Upper lobe of right lung (tissue), 1 donor: ENCODE measurements around the gene VEGFC. TPM values are rescaled to one million over a fixed set of nuclear protein-coding genes. Genes with fewer than 3 reads are reported as not detected.

Source experiments
- ATAC-seq: fragments of 200-7000 bp; cut with Tn5 transposase; one replicate; pipeline ENCODE4 v1.9.1; 2020; ENCODE audit warnings: mild to moderate bottlenecking, moderate library complexity
- DNase-seq: peaks from one replicate; pipeline ENCODE4 v3.0.0-alpha.2; 2020
- H3K27ac ChIP-seq: fragments of 200-600 bp; one replicate; pipeline ENCODE4 v1.8.0; 2022
- H3K27me3 ChIP-seq: fragments of 200-600 bp; one replicate; pipeline ENCODE4 v1.8.0; 2022; ENCODE audit warnings: mild to moderate bottlenecking
- H3K36me3 ChIP-seq: fragments of 200-600 bp; one replicate; pipeline ENCODE4 v1.8.0; 2022
- H3K4me1 ChIP-seq: fragments of 200-600 bp; one replicate; pipeline ENCODE4 v1.8.0; 2022
- H3K4me3 ChIP-seq: fragments of 200-600 bp; one replicate; pipeline ENCODE4 v1.8.0; 2022; ENCODE audit warnings: mild to moderate bottlenecking
- H3K9me3 ChIP-seq: fragments of 200-600 bp; one replicate; pipeline ENCODE4 v1.8.0; 2022
- CTCF ChIP-seq: fragments of 200-600 bp; IDR thresholded peaks from one replicate; pipeline ENCODE4 v1.8.0; 2022; ENCODE audit warnings: antibody characterized with exemption
- intact Hi-C: fragments of 100-400 bp; cut with DNase I; formaldehyde crosslinking; loops from one replicate; pipeline ENCODE4 v1.11.0; 2022
- total RNA-seq: library from RNA; stranded (reverse); fragmentation: NEBNext Ultra II Directional; extraction: Animal tissue kit (Norgen Biotek cat#: 25700); gene quantifications from one replicate; pipeline ENCODE4 v1.2.1, GENCODE V29; 2021
- donor health status: DM: no; HTN: yes; CAD: no; lungs with severe emphysema.

VEGFC gene
- total RNA-seq, 1 donor from 2014 or later = 19.0 TPM

GRCh38 chr4:176760471-176760870, 32.3 kb downstream of the VEGFC start:
- H3K4me1 ChIP-seq = no peaks in the 10 kb centered on the region
- no peak for ATAC-seq
- no peaks in the 10 kb centered on the region for H3K36me3 ChIP-seq
- H3K4me3 ChIP-seq = no peak overlapping the region
- H3K9me3 ChIP-seq = no peaks in the 10 kb centered on the region
- intact Hi-C loops = no loop called here
- H3K27me3 ChIP-seq = no peaks in the 10 kb centered on the region
- DNase-seq = no peak
- no peak overlapping the region for H3K27ac ChIP-seq
- TF ChIP-seq CTCF = no peak

GRCh38 chr4:176758731-176759130, 34.0 kb downstream of the VEGFC start:
- Histone ChIP-seq H3K27ac (no peak overlapping the region), H3K9me3 (no peaks in the 10 kb centered on the region), H3K36me3 (no peaks in the 10 kb centered on the region), H3K27me3 (no peaks in the 10 kb centered on the region), H3K4me3 (no peak overlapping the region), H3K4me1 (no peaks in the 10 kb centered on the region)
- no peak for TF ChIP-seq CTCF
- intact Hi-C loops = no loop called here
- no peak for ATAC-seq
- no peak for DNase-seq

GRCh38 chr4:176758323-176758722, 34.4 kb downstream of the VEGFC start:
- DNase-seq = no peak
- intact Hi-C loops = no loop called here

GRCh38 chr4:176755613-176756012, 37.1 kb downstream of the VEGFC start:
- TF ChIP-seq CTCF = no peak
- Histone ChIP-seq H3K27me3 (no peaks in the 10 kb centered on the region), H3K4me1 (no peaks in the 10 kb centered on the region), H3K36me3 (no peaks in the 10 kb centered on the region), H3K9me3 (no peaks in the 10 kb centered on the region), H3K4me3 (no peak overlapping the region), H3K27ac (no peak overlapping the region)
- ATAC-seq = no peak
- no peak for DNase-seq
- intact Hi-C loops = no loop called here

More at GRCh38 chr4:176758323-176758722, 34.4 kb downstream of the VEGFC start:
- Histone ChIP-seq H3K9me3 (no peaks in the 10 kb centered on the region), H3K4me1 (no peaks in the 10 kb centered on the region), H3K27me3 (no peaks in the 10 kb centered on the region), H3K36me3 (no peaks in the 10 kb centered on the region), H3K4me3 (no peak overlapping the region), H3K27ac (no peak overlapping the region)
- no peak for TF ChIP-seq CTCF
- ATAC-seq = no peak

- H3K27ac ChIP-seq = no peak overlapping the region
- ATAC-seq (no peak), DNase-seq (no peak)
- TF ChIP-seq CTCF = no peak
- intact Hi-C loops = no loop called here
- H3K27me3 ChIP-seq = no peaks in the 10 kb centered on the region
- H3K4me3 ChIP-seq = no peak overlapping the region
- H3K9me3 ChIP-seq = no peaks in the 10 kb centered on the region
- no peaks in the 10 kb centered on the region for H3K36me3 ChIP-seq
- H3K4me1 ChIP-seq = no peaks in the 10 kb centered on the region
Measured at GRCh38 chr4:176755001-176755400, 37.7 kb downstream of the VEGFC start.

- no peak for TF ChIP-seq CTCF
- Histone ChIP-seq H3K36me3 (no peaks in the 10 kb centered on the region), H3K27ac (no peak overlapping the region), H3K27me3 (no peaks in the 10 kb centered on the region), H3K4me3 (no peak overlapping the region), H3K9me3 (no peaks in the 10 kb centered on the region), H3K4me1 (no peaks in the 10 kb centered on the region)
- intact Hi-C loops = no loop called here
- ATAC-seq (no peak), DNase-seq (no peak)
Measured at GRCh38 chr4:176753049-176753448, 39.7 kb downstream of the VEGFC start.
